ENCODE data around the gene UROS. TPM values are rescaled to one million over a fixed set of nuclear protein-coding genes. Genes with fewer than 3 reads are reported as not detected.

The UROS gene
- total and polyA plus RNA-seq, 2 donors (not counting 3 experiments of a cell fraction or from before 2014, with no cell fraction given), result 38.4 to 42.0 TPM

DNA sequence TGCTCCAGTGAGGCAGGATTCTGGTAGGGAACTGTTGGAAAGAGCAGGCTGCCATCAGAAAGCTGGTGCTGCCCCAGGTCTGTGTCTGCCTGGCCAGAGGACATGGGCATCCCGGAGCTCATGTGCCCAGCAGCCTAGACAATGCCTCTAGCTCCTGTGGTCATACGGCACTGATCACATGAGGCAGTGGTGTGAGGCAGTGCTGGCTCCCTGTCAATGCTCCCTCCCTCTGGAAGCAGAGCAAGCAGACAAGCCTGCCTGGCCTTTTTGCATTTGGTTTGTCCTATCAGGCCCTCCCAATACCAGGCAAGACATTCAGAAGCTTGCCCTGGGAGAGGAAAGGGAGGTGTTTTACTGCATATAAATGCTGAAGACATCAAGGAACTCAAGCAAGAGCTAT lies 27.9 kb downstream of the UROS start:
- intact Hi-C loops (cut with micrococcal nuclease), result no loop called here
- FAIRE-seq, result no peak
- no peaks in the 10 kb centered on the region for H3K9me1 ChIP-seq (replicated peaks; ENCODE audit: control insufficient read depth, extremely low read depth, insufficient read depth, low read length)

GRCh38 chr10:125792342-125793300 lies 30.4 kb downstream of the UROS start:
- H2AFZ ChIP-seq (ENCODE audit: low read depth, low read length), result no peak overlapping the region
- BruUV-seq (replicated peaks), result no TSS peak
- no peaks in the 10 kb centered on the region for H3K79me2 ChIP-seq (ENCODE audit: control insufficient read depth, insufficient read depth, low read length)
- H3K4me1 ChIP-seq (ENCODE audit: control insufficient read depth, extremely low read depth, insufficient read depth, low read length), result no peaks in the 10 kb centered on the region
- intact Hi-C loops (cut with micrococcal nuclease) (no loop called here), dilution Hi-C loops (cut with MboI; ENCODE audit: extremely low pct_ligation_motif_present, low sequenced_read_pairs) (no loop called here)
- no peak for TF ChIP-seq JUN (IDR thresholded peaks at IDR 0.05; ENCODE audit: borderline replicate concordance, insufficient read depth, insufficient read length, low read depth)
- no peak for TF ChIP-seq MYC (IDR thresholded peaks at IDR 0.05; ENCODE audit: low read depth, low read length)
- TF ChIP-seq POLR2A (IDR thresholded peaks at IDR 0.05; ENCODE audit: low read depth, low read length), result no peak
- TF ChIP-seq, protein P1, sequence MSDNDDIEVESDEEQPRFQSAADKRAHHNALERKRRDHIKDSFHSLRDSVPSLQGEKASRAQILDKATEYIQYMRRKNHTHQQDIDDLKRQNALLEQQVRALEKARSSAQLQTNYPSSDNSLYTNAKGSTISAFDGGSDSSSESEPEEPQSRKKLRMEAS (IDR thresholded peaks at IDR 0.05; ENCODE audit: insufficient read depth, insufficient read length), result no peak
- TF ChIP-seq, protein P2, sequence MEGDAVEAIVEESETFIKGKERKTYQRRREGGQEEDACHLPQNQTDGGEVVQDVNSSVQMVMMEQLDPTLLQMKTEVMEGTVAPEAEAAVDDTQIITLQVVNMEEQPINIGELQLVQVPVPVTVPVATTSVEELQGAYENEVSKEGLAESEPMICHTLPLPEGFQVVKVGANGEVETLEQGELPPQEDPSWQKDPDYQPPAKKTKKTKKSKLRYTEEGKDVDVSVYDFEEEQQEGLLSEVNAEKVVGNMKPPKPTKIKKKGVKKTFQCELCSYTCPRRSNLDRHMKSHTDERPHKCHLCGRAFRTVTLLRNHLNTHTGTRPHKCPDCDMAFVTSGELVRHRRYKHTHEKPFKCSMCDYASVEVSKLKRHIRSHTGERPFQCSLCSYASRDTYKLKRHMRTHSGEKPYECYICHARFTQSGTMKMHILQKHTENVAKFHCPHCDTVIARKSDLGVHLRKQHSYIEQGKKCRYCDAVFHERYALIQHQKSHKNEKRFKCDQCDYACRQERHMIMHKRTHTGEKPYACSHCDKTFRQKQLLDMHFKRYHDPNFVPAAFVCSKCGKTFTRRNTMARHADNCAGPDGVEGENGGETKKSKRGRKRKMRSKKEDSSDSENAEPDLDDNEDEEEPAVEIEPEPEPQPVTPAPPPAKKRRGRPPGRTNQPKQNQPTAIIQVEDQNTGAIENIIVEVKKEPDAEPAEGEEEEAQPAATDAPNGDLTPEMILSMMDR (IDR thresholded peaks at IDR 0.05; ENCODE audit: extremely low read depth in 1 of 2, insufficient read depth in 1 of 2, low read depth in 1 of 2, low read length in 2 of 2), result no peak
- peaks cover 2 to 26% of the 10 kb centered on the region in 2 experiments for H3K36me3 ChIP-seq (ENCODE audit: control insufficient read depth in 2 of 2, extremely low read depth in 1 of 2, insufficient read depth in 2 of 2, low read length in 2 of 2)
- no peak overlapping the region for H3K4me2 ChIP-seq (ENCODE audit: insufficient read depth, low read length)
- ChIA-PET POLR2A (no interaction called here), CTCF (no interaction called here)
- no peaks in the 10 kb centered on the region for H3K9me3 ChIP-seq (replicated peaks; ENCODE audit: control insufficient read depth, insufficient read depth, low read length)
- no peaks in the 10 kb centered on the region for H3K9me1 ChIP-seq (replicated peaks; ENCODE audit: control insufficient read depth, extremely low read depth, insufficient read depth, low read length)
- no peak overlapping the region for H3K4me3 ChIP-seq (replicated peaks in 1 of 3; ENCODE audit: insufficient read depth in 1 of 3, low read depth in 1 of 3, low read length in 3 of 3)
- no peaks in the 10 kb centered on the region for H3K27me3 ChIP-seq (ENCODE audit: control insufficient read depth in 2 of 2, insufficient read depth in 2 of 2, low read length in 2 of 2)
- FAIRE-seq (no peak), DNase-seq (ENCODE audit: low read depth, low spot score) (no peak)
- no peak overlapping the region for H3K9ac ChIP-seq (replicated peaks; ENCODE audit: extremely low read depth, insufficient read depth, low read length)
- no peak overlapping the region for H3K27ac ChIP-seq (ENCODE audit: insufficient read depth, low read depth, low read length)
- no peaks in the 10 kb centered on the region for H4K20me1 ChIP-seq (replicated peaks; ENCODE audit: control insufficient read depth, extremely low read depth, insufficient read depth, low read length)

More for the DNA sequence above, 27.9 kb downstream of the UROS start:
- dilution Hi-C loops (cut with MboI; ENCODE audit: extremely low pct_ligation_motif_present, low sequenced_read_pairs), result no loop called here
- Histone ChIP-seq H3K27ac (ENCODE audit: insufficient read depth, low read depth, low read length) (no peak overlapping the region), H3K9ac (replicated peaks; ENCODE audit: extremely low read depth, insufficient read depth, low read length) (no peak overlapping the region), H3K36me3 (ENCODE audit: control insufficient read depth in 2 of 2, extremely low read depth in 1 of 2, insufficient read depth in 2 of 2, low read length in 2 of 2) (peaks cover 2 to 26% of the 10 kb centered on the region in 2 experiments), H3K79me2 (ENCODE audit: control insufficient read depth, insufficient read depth, low read length) (no peaks in the 10 kb centered on the region), H2AFZ (ENCODE audit: low read depth, low read length) (no peak overlapping the region), H3K9me3 (replicated peaks; ENCODE audit: control insufficient read depth, insufficient read depth, low read length) (no peaks in the 10 kb centered on the region), H3K4me2 (ENCODE audit: insufficient read depth, low read length) (no peak overlapping the region), H4K20me1 (replicated peaks; ENCODE audit: control insufficient read depth, extremely low read depth, insufficient read depth, low read length) (no peaks in the 10 kb centered on the region), H3K4me3 (replicated peaks in 1 of 3; ENCODE audit: insufficient read depth in 1 of 3, low read depth in 1 of 3, low read length in 3 of 3) (no peak overlapping the region), H3K4me1 (ENCODE audit: control insufficient read depth, extremely low read depth, insufficient read depth, low read length) (no peaks in the 10 kb centered on the region), H3K27me3 (ENCODE audit: control insufficient read depth in 2 of 2, insufficient read depth in 2 of 2, low read length in 2 of 2) (no peaks in the 10 kb centered on the region)
- POLR2A ChIA-PET, result no interaction called here
- CTCF ChIA-PET, result no interaction called here
- no peak for DNase-seq (ENCODE audit: low read depth, low spot score)
- BruUV-seq (replicated peaks), result no TSS peak
- TF ChIP-seq MYC (IDR thresholded peaks at IDR 0.05; ENCODE audit: low read depth, low read length) (no peak), GATA2 (IDR thresholded peaks at IDR 0.05; ENCODE audit: insufficient read depth, insufficient read length, low read depth, low read length) (no peak), POLR2AphosphoS5 (IDR thresholded peaks at IDR 0.05; ENCODE audit: insufficient read depth, low read depth, low read length) (no peak)

Measured in endothelial cell of umbilical vein (primary cell).